Fibroblast of skin of right quadriceps (primary cell): Measurements from ENCODE around the gene TMPRSS2.
A peak's percentile ranks its signal among the peaks of the same experiment; 100 is the strongest.
"Not testable (repeated sequence)": the region's sequence is repeated elsewhere in the genome, so short reads cannot be mapped to it uniquely, and the experiment has no call there.

Experiments used
- DNase-seq: peaks from one replicate; pipeline ENCODE4 v3.0.0-alpha.2; 2013

Gene TMPRSS2

GRCh38 chr21:41425588-41425953 is 82.4 kb downstream of the TMPRSS2 start:
- DNase-seq = no peak

GRCh38 chr21:41423305-41423636 is 84.7 kb downstream of the TMPRSS2 start:
- not testable (repeated sequence) for DNase-seq

GRCh38 chr21:41422546-41423304 is 85.2 kb downstream of the TMPRSS2 start:
- DNase-seq = no peak

GRCh38 chr21:41420998-41421397 is 87.0 kb downstream of the TMPRSS2 start:
- DNase-seq = not testable (repeated sequence)

GRCh38 chr21:41419921-41420862 is 87.8 kb downstream of the TMPRSS2 start:
- peak; percentile 93 for DNase-seq

- no peak for DNase-seq
Measured at GRCh38 chr21:41418956-41419680, 88.8 kb downstream of the TMPRSS2 start.

- no peak for DNase-seq
Measured at GRCh38 chr21:41418393-41418792, 89.6 kb downstream of the TMPRSS2 start.

GRCh38 chr21:41417505-41417904 is 90.5 kb downstream of the TMPRSS2 start:
- not testable (repeated sequence) for DNase-seq
